Effector memory CD4-positive, alpha-beta T cell (primary cell): ENCODE data around the gene CDH20.

Experiments used
- DNase-seq, 3 donors: peaks; one replicate each; pipeline ENCODE4 v3.0.0-alpha.2; 2020
- H3K27ac ChIP-seq: 2 replicates; pipeline ENCODE4 v1.7.0; 2013; ENCODE audit warnings: mild to moderate bottlenecking, low read length, moderate library complexity; ENCODE audit not compliant: insufficient read depth, poor library complexity, severe bottlenecking
- H3K27me3 ChIP-seq: replicated peaks from 2 replicates; pipeline ENCODE4 v1.7.0; 2013; ENCODE audit warnings: mild to moderate bottlenecking, low read length; ENCODE audit not compliant: insufficient read depth, control insufficient read depth, poor library complexity, severe bottlenecking
- H3K36me3 ChIP-seq: 2 replicates; pipeline ENCODE4 v1.7.0; 2013; ENCODE audit warnings: mild to moderate bottlenecking, low read length, moderate library complexity; ENCODE audit not compliant: control insufficient read depth, insufficient read depth
- H3K4me1 ChIP-seq: 2 replicates; pipeline ENCODE4 v1.7.0; 2013; ENCODE audit warnings: low read length, mild to moderate bottlenecking; ENCODE audit not compliant: control insufficient read depth, insufficient read depth, poor library complexity, severe bottlenecking
- H3K4me3 ChIP-seq: 2 replicates; pipeline ENCODE4 v1.7.0; 2013; ENCODE audit warnings: low read length, low read depth, mild to moderate bottlenecking; ENCODE audit not compliant: insufficient read depth, poor library complexity, severe bottlenecking
- H3K9me3 ChIP-seq: 2 replicates; pipeline ENCODE4 v1.7.0; 2013; ENCODE audit warnings: mild to moderate bottlenecking, low read length, moderate library complexity; ENCODE audit not compliant: control insufficient read depth

Gene CDH20

GRCh38 chr18:61414086-61414485, 80.9 kb downstream of the CDH20 start:
- H3K36me3 ChIP-seq: no peaks in the 10 kb centered on the region
- DNase-seq: no peak
- H3K27me3 ChIP-seq: no peaks in the 10 kb centered on the region
- H3K27ac ChIP-seq: no peak overlapping the region
- no peaks in the 10 kb centered on the region for H3K9me3 ChIP-seq
- no peak overlapping the region for H3K4me3 ChIP-seq
- H3K4me1 ChIP-seq: no peaks in the 10 kb centered on the region

- no peak overlapping the region for H3K4me3 ChIP-seq
- no peaks in the 10 kb centered on the region for H3K9me3 ChIP-seq
- no peak overlapping the region for H3K27ac ChIP-seq
- no peaks in the 10 kb centered on the region for H3K4me1 ChIP-seq
- no peak for DNase-seq
- no peaks in the 10 kb centered on the region for H3K27me3 ChIP-seq
- no peaks in the 10 kb centered on the region for H3K36me3 ChIP-seq
Measured at GRCh38 chr18:61419763-61420162, 86.5 kb downstream of the CDH20 start.

- no peak overlapping the region for H3K27ac ChIP-seq
- no peaks in the 10 kb centered on the region for H3K9me3 ChIP-seq
- no peaks in the 10 kb centered on the region for H3K36me3 ChIP-seq
- H3K4me3 ChIP-seq: no peak overlapping the region
- H3K27me3 ChIP-seq: no peaks in the 10 kb centered on the region
- H3K4me1 ChIP-seq: no peaks in the 10 kb centered on the region
- no peak for DNase-seq
Measured at GRCh38 chr18:61420218-61420885, 87.1 kb downstream of the CDH20 start.

- Histone ChIP-seq H3K9me3 (no peaks in the 10 kb centered on the region), H3K4me3 (no peak overlapping the region), H3K27me3 (no peaks in the 10 kb centered on the region), H3K4me1 (no peaks in the 10 kb centered on the region), H3K27ac (no peak overlapping the region), H3K36me3 (no peaks in the 10 kb centered on the region)
- DNase-seq: no peak
Measured at GRCh38 chr18:61426492-61427053, 93.3 kb downstream of the CDH20 start.

GRCh38 chr18:61428266-61428665, 95.0 kb downstream of the CDH20 start:
- no peaks in the 10 kb centered on the region for H3K9me3 ChIP-seq
- no peak for DNase-seq
- H3K4me3 ChIP-seq: no peak overlapping the region
- H3K27ac ChIP-seq: no peak overlapping the region
- no peaks in the 10 kb centered on the region for H3K4me1 ChIP-seq
- H3K27me3 ChIP-seq: no peaks in the 10 kb centered on the region
- no peaks in the 10 kb centered on the region for H3K36me3 ChIP-seq

GRCh38 chr18:61432590-61432989, 99.4 kb downstream of the CDH20 start:
- Histone ChIP-seq H3K27me3 (no peaks in the 10 kb centered on the region), H3K27ac (no peak overlapping the region), H3K4me1 (no peaks in the 10 kb centered on the region), H3K4me3 (no peak overlapping the region), H3K9me3 (no peaks in the 10 kb centered on the region), H3K36me3 (no peaks in the 10 kb centered on the region)
- no peak for DNase-seq

- Histone ChIP-seq H3K36me3 (no peaks in the 10 kb centered on the region), H3K9me3 (no peaks in the 10 kb centered on the region), H3K27me3 (no peaks in the 10 kb centered on the region), H3K4me3 (no peak overlapping the region), H3K4me1 (no peaks in the 10 kb centered on the region), H3K27ac (no peak overlapping the region)
- no peak for DNase-seq
Measured at GRCh38 chr18:61435064-61435652, 101.9 kb downstream of the CDH20 start.

- H3K36me3 ChIP-seq: no peaks in the 10 kb centered on the region
- H3K4me1 ChIP-seq: no peaks in the 10 kb centered on the region
- H3K27ac ChIP-seq: no peak overlapping the region
- no peak overlapping the region for H3K4me3 ChIP-seq
- no peaks in the 10 kb centered on the region for H3K27me3 ChIP-seq
- DNase-seq: no peak
- no peaks in the 10 kb centered on the region for H3K9me3 ChIP-seq
Measured at GRCh38 chr18:61443081-61443725, 110.0 kb downstream of the CDH20 start.

GRCh38 chr18:61448316-61448715, 115.1 kb downstream of the CDH20 start:
- H3K27ac ChIP-seq: no peak overlapping the region
- H3K4me1 ChIP-seq: no peaks in the 10 kb centered on the region
- no peaks in the 10 kb centered on the region for H3K9me3 ChIP-seq
- DNase-seq: no peak
- H3K4me3 ChIP-seq: no peak overlapping the region
- H3K27me3 ChIP-seq: no peaks in the 10 kb centered on the region
- no peaks in the 10 kb centered on the region for H3K36me3 ChIP-seq
